Fibroblast of lung (primary cell): Measurements from ENCODE around the gene ACO2.

Experiments used
- EZH2 ChIP-seq: IDR thresholded peaks from 2 replicates; pipeline ENCODE4 v1.5.1; 2012; ENCODE audit warnings: low read length, control low read depth, mild to moderate bottlenecking; ENCODE audit errors: missing control alignments
- TF ChIP-seq, protein P1 (sequence below), 2 donors: IDR thresholded peaks in 1 of 2; conservative IDR thresholded peaks in 1 of 2; 1 replicate in 1 of 2; 2 replicates in 1 of 2; pipeline ENCODE4 v1.5.1; 2011 to 2012; ENCODE audit warnings: low read length in 2 of 2, control low read depth in 1 of 2, inconsistent platforms in 1 of 2, low read depth in 1 of 2, mild to moderate bottlenecking in 1 of 2

DNA sequence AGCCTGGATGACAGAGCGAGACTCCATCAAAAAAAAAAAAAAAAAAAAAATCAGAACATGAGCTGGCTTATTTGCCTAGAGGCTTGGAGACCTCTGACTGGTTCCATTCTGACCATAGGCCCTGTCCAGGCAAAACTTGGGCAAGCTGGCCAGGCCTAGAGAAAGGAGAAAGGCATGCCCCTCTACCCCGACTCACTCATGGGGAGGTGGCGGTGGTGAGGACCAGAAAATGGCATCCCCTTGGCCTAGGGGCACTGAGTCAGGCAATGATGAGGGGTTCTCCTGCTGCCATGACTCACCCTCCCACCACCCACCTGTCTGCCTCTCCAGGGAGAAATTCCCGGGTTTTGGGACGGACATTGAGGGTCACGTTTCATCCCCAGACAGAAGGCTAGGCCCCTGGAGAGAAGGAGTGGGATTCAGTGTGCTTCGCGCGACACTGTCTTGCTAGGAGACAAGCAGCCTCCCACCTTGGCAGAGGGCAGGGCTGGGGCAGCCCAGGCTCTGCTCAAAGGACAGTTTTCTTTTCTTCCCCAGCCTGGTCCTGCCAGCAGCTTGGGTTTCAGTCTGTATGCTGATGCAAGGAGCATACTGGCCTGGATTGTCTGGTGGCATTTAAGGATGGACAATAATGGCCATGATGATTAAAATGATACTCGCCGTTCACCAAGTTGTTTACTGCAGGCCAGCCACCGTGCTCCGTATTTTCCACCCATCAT, 39.5 kb upstream of the ACO2 start:
- TF ChIP-seq, protein P1, sequence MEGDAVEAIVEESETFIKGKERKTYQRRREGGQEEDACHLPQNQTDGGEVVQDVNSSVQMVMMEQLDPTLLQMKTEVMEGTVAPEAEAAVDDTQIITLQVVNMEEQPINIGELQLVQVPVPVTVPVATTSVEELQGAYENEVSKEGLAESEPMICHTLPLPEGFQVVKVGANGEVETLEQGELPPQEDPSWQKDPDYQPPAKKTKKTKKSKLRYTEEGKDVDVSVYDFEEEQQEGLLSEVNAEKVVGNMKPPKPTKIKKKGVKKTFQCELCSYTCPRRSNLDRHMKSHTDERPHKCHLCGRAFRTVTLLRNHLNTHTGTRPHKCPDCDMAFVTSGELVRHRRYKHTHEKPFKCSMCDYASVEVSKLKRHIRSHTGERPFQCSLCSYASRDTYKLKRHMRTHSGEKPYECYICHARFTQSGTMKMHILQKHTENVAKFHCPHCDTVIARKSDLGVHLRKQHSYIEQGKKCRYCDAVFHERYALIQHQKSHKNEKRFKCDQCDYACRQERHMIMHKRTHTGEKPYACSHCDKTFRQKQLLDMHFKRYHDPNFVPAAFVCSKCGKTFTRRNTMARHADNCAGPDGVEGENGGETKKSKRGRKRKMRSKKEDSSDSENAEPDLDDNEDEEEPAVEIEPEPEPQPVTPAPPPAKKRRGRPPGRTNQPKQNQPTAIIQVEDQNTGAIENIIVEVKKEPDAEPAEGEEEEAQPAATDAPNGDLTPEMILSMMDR (conservative IDR thresholded peaks at IDR 0.05 in 1 of 2, IDR thresholded peaks at IDR 0.05 in 1 of 2; ENCODE audit: low read depth in 1 of 2, low read length in 2 of 2) = no peak
- TF ChIP-seq EZH2 = no peak
